Endodermal cell (in vitro differentiated cells): ENCODE results near the gene ELMO1. TPM values are rescaled to one million over a fixed set of nuclear protein-coding genes. Genes with fewer than 3 reads are reported as not detected.

ENCODE experiments used
- DNase-seq: peaks from one replicate; pipeline ENCODE4 v3.0.0-alpha.2; 2017
- H3K27ac ChIP-seq: 2 replicates; pipeline ENCODE4 v1.5.1; 2013; ENCODE audit warnings: mild to moderate bottlenecking, low read depth, low read length, moderate library complexity
- H3K27me3 ChIP-seq: 2 replicates; pipeline ENCODE4 v1.6.1; 2013; ENCODE audit warnings: mild to moderate bottlenecking, low read length, moderate library complexity; ENCODE audit not compliant: insufficient read depth, control insufficient read depth, poor library complexity, severe bottlenecking
- H3K36me3 ChIP-seq: 2 replicates; pipeline ENCODE4 v1.7.0; 2013; ENCODE audit warnings: mild to moderate bottlenecking, low read length, moderate library complexity; ENCODE audit not compliant: control insufficient read depth, insufficient read depth
- H3K4me1 ChIP-seq: one replicate; pipeline ENCODE4 v1.7.0; 2013; ENCODE audit warnings: low read length; ENCODE audit not compliant: control insufficient read depth, insufficient read depth
- H3K4me3 ChIP-seq: 2 replicates; pipeline ENCODE4 v1.5.1; 2013; ENCODE audit warnings: mild to moderate bottlenecking, low read length, moderate library complexity
- H3K9ac ChIP-seq: 2 replicates; pipeline ENCODE4 v1.6.1; 2013; ENCODE audit warnings: mild to moderate bottlenecking, low read length, moderate library complexity; ENCODE audit not compliant: poor library complexity, severe bottlenecking; ENCODE audit errors: extremely low read depth
- H3K9me3 ChIP-seq: 2 replicates; pipeline ENCODE4 v1.6.1; 2013; ENCODE audit warnings: mild to moderate bottlenecking, low read length, moderate library complexity; ENCODE audit not compliant: control insufficient read depth
- H3K27ac Mint-ChIP-seq: 2 replicates; pipeline ENCODE4 v1.8.0; 2020; ENCODE audit warnings: mixed read lengths
- H3K27me3 Mint-ChIP-seq: 2 replicates; pipeline ENCODE4 v1.8.0; 2021; ENCODE audit warnings: mild to moderate bottlenecking, mixed read lengths; ENCODE audit not compliant: insufficient read depth
- H3K36me3 Mint-ChIP-seq: 2 replicates; pipeline ENCODE4 v1.8.0; 2020; ENCODE audit warnings: low read depth, mixed read lengths
- H3K4me1 Mint-ChIP-seq: 2 replicates; pipeline ENCODE4 v1.8.0; 2020; ENCODE audit warnings: mixed read lengths
- H3K4me3 Mint-ChIP-seq: 2 replicates; pipeline ENCODE4 v1.8.0; 2020; ENCODE audit warnings: mild to moderate bottlenecking, moderate library complexity, mixed read lengths
- H3K9me3 Mint-ChIP-seq: 2 replicates; pipeline ENCODE4 v1.8.0; 2020; ENCODE audit warnings: mild to moderate bottlenecking, mixed read lengths
- WGBS, 2 experiments: methylation state at CpG; one replicate each; pipeline versions ENCODE4 v1.1.5 to v1.1.7; 2013; ENCODE audit warnings: missing lambda C conversion rate in 2 of 2, mixed read lengths in 1 of 2; ENCODE audit not compliant: insufficient coverage in 1 of 2, insufficient read length in 1 of 2; 5-methylcytosine and 5-hydroxymethylcytosine counted together
- total RNA-seq, 2 donors: library from RNA; stranded (reverse); fragmentation: NEBNext Ultra II Directional in 1 of 2; extraction: Animal tissue kit (Norgen Biotek cat#: 25700) in 1 of 2; gene quantifications; 2 replicates in 1 of 2; 3 replicates in 1 of 2; pipeline ENCODE4 v1.2.1, GENCODE V29; 2021
- TF ChIP-seq, protein P1 (sequence below): fragments of 200-600 bp; sonication (generic); conservative IDR thresholded peaks from 2 replicates; pipeline ENCODE4 v1.5.0; 2021; ENCODE audit warnings: antibody characterized with exemption, mild to moderate bottlenecking

ELMO1 gene
- total RNA-seq, 2 donors from 2014 or later, result 120 to 131 TPM

- peaks cover 23% of the 10 kb centered on the region for H3K9me3 ChIP-seq
- no peak for DNase-seq
- H3K36me3 ChIP-seq, result peaks cover 32% of the 10 kb centered on the region
- peaks cover 11% of the 10 kb centered on the region for H3K9me3 Mint-ChIP-seq
- H3K27me3 Mint-ChIP-seq, result no peaks in the 10 kb centered on the region
- TF ChIP-seq, protein P1, sequence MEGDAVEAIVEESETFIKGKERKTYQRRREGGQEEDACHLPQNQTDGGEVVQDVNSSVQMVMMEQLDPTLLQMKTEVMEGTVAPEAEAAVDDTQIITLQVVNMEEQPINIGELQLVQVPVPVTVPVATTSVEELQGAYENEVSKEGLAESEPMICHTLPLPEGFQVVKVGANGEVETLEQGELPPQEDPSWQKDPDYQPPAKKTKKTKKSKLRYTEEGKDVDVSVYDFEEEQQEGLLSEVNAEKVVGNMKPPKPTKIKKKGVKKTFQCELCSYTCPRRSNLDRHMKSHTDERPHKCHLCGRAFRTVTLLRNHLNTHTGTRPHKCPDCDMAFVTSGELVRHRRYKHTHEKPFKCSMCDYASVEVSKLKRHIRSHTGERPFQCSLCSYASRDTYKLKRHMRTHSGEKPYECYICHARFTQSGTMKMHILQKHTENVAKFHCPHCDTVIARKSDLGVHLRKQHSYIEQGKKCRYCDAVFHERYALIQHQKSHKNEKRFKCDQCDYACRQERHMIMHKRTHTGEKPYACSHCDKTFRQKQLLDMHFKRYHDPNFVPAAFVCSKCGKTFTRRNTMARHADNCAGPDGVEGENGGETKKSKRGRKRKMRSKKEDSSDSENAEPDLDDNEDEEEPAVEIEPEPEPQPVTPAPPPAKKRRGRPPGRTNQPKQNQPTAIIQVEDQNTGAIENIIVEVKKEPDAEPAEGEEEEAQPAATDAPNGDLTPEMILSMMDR, result peak; percentile 49
- no peak overlapping the region for H3K27ac ChIP-seq
- H3K36me3 Mint-ChIP-seq, result peaks cover 44% of the 10 kb centered on the region
- H3K4me1 ChIP-seq, result peaks cover 14% of the 10 kb centered on the region
- no peak overlapping the region for H3K9ac ChIP-seq
- no peak overlapping the region for H3K4me3 Mint-ChIP-seq
- peak overlapping the region; percentile 39 for H3K4me3 ChIP-seq
- H3K4me1 Mint-ChIP-seq, result peaks cover 56% of the 10 kb centered on the region
- WGBS, 2 experiments, result 87 to 93% methylated on average over 3 to 4 of the region's 5 CpGs
- H3K27ac Mint-ChIP-seq, result no peak overlapping the region
- no peaks in the 10 kb centered on the region for H3K27me3 ChIP-seq
These were observed 34.2 kb downstream of the ELMO1 start for GRCh38 chr7:37414352-37414983.

DNA sequence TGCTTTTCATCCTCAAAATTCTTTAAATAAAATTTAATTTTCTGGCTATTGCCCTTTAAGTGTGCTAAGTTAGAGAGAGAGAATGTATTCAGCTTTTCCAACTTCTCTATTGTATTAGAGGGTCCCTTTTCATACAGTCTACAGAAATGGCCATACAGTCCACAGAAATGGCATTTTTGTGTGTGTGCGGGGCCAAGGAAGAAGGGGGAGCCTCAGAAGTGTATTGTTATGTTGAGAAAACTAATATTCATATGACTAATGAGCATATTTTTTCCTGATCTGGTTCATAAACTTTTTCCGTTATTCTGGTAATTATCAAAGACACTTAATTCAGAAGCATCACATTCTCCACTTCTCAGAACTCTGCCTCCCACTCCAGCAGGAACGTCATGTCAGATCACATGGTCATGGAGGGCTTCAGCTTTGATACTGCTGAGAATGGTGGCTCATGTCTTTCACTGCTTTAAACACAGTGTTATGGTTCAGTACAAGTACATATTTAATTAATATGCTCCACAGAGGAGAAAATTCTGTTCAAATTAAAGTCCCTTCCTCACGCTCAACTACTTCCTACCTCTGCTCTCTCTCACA lies 37.1 kb downstream of the ELMO1 start:
- Histone ChIP-seq H3K4me1 (peaks cover 12% of the 10 kb centered on the region), H3K9me3 (peaks cover 23% of the 10 kb centered on the region), H3K27ac (no peak overlapping the region), H3K9ac (no peak overlapping the region), H3K36me3 (peaks cover 38% of the 10 kb centered on the region), H3K4me3 (no peak overlapping the region), H3K27me3 (no peaks in the 10 kb centered on the region)
- H3K36me3 Mint-ChIP-seq, result peaks cover 21% of the 10 kb centered on the region
- H3K4me3 Mint-ChIP-seq, result no peak overlapping the region
- no peak for DNase-seq
- H3K27ac Mint-ChIP-seq, result no peak overlapping the region
- WGBS, 2 experiments, result 89 to 93% methylated on average over 4 of the region's 4 CpGs
- H3K9me3 Mint-ChIP-seq, result peaks cover 11% of the 10 kb centered on the region
- no peaks in the 10 kb centered on the region for H3K27me3 Mint-ChIP-seq
- TF ChIP-seq, protein P1, result no peak
- H3K4me1 Mint-ChIP-seq, result peaks cover 56% of the 10 kb centered on the region

- TF ChIP-seq, protein P1, result no peak
- no peak overlapping the region for H3K4me3 Mint-ChIP-seq
These were observed 38.1 kb downstream of the ELMO1 start for GRCh38 chr7:37410305-37411229.

More at GRCh38 chr7:37410305-37411229, 38.1 kb downstream of the ELMO1 start:
- Mint-ChIP-seq H3K27me3 (no peaks in the 10 kb centered on the region), H3K4me1 (peaks cover 53% of the 10 kb centered on the region), H3K27ac (no peak overlapping the region), H3K36me3 (peaks cover 24% of the 10 kb centered on the region), H3K9me3 (peaks cover 11% of the 10 kb centered on the region)
- 100% methylated on average over 1 of the region's 1 CpG; no CpG with 5 or more reads in 1 of the 2 experiments for WGBS, 2 experiments
- H3K27me3 ChIP-seq, result no peaks in the 10 kb centered on the region
- H3K27ac ChIP-seq, result no peak overlapping the region
- peaks cover 23% of the 10 kb centered on the region for H3K9me3 ChIP-seq
- peaks cover 38% of the 10 kb centered on the region for H3K36me3 ChIP-seq
- no peak for DNase-seq
- peaks cover 10% of the 10 kb centered on the region for H3K4me1 ChIP-seq
- H3K9ac ChIP-seq, result no peak overlapping the region
- no peak overlapping the region for H3K4me3 ChIP-seq
